ENCODE data around the gene KRT32. TPM values are rescaled to one million over a fixed set of nuclear protein-coding genes. Genes with fewer than 3 reads are reported as not detected.

Gene KRT32
- total and polyA plus RNA-seq, 4 donors: not detected

- no peaks in the 10 kb centered on the region for H3K9me3 ChIP-seq (ENCODE audit: control insufficient read depth, insufficient read depth, low read length)
- H3K4me1 ChIP-seq (ENCODE audit: control insufficient read depth, insufficient read depth, low read length): no peaks in the 10 kb centered on the region
- H3K27ac ChIP-seq (ENCODE audit: low read depth, low read length): no peak overlapping the region
- no peak for DNase-seq (ENCODE audit: low read depth in 4 of 6, low spot score in 6 of 6)
- no peak overlapping the region for H3K4me3 ChIP-seq (ENCODE audit: low read depth, low read length)
- no peaks in the 10 kb centered on the region for H3K36me3 ChIP-seq (ENCODE audit: control insufficient read depth, insufficient read depth, low read length)
- no peaks in the 10 kb centered on the region for H3K27me3 ChIP-seq (ENCODE audit: control insufficient read depth, insufficient read depth, low read length)
- 59% methylated on average over 5 of the region's 7 CpGs for WGBS (ENCODE audit: insufficient coverage)
Measured at GRCh38 chr17:41483991-41484826, 17.0 kb upstream of the KRT32 start.

DNA sequence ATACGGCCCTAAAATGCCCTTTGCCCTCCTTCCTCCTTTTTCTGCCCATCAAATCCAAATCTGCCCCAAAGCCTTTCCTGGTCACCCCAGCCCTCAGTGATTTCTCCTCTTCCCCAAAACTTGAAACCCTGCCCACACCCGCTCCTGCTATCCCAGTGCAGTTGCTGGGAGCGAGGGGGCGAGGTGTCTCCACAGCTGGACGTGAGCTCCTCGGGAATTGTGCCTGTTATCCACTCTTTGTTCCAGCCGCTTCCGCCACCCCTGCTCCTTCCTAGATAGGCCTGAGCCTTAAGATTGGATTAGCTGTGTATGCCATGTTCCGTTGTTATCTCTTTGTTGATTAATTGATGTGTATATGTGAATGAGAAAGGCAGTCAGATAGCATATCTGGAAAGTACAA is 16.3 kb upstream of the KRT32 start:
- H3K27ac ChIP-seq (ENCODE audit: low read depth, low read length): no peak overlapping the region
- no peak for DNase-seq (ENCODE audit: low read depth in 4 of 6, low spot score in 6 of 6)
- H3K36me3 ChIP-seq (ENCODE audit: control insufficient read depth, insufficient read depth, low read length): no peaks in the 10 kb centered on the region
- 71% methylated on average over 6 of the region's 9 CpGs for WGBS (ENCODE audit: insufficient coverage)
- no peaks in the 10 kb centered on the region for H3K27me3 ChIP-seq (ENCODE audit: control insufficient read depth, insufficient read depth, low read length)
- H3K4me1 ChIP-seq (ENCODE audit: control insufficient read depth, insufficient read depth, low read length): no peaks in the 10 kb centered on the region
- no peaks in the 10 kb centered on the region for H3K9me3 ChIP-seq (ENCODE audit: control insufficient read depth, insufficient read depth, low read length)
- H3K4me3 ChIP-seq (ENCODE audit: low read depth, low read length): no peak overlapping the region

- no CpG with 5 or more reads among the region's 2 CpGs for WGBS (ENCODE audit: insufficient coverage)
- no peaks in the 10 kb centered on the region for H3K4me1 ChIP-seq (ENCODE audit: control insufficient read depth, insufficient read depth, low read length)
Measured at GRCh38 chr17:41481036-41481435, 13.8 kb upstream of the KRT32 start, which contains the start of gene KRT35. TSS of gene KRT35 (minus strand) at chr17:41481151. CDS start at chr17:41481097, 54 bp downstream.

GRCh38 chr17:41480581-41480980 is 13.4 kb upstream of the KRT32 start:
- no peaks in the 10 kb centered on the region for H3K4me1 ChIP-seq (ENCODE audit: control insufficient read depth, insufficient read depth, low read length)
- H3K27me3 ChIP-seq (ENCODE audit: control insufficient read depth, insufficient read depth, low read length): no peaks in the 10 kb centered on the region
- H3K9me3 ChIP-seq (ENCODE audit: control insufficient read depth, insufficient read depth, low read length): no peaks in the 10 kb centered on the region
- H3K36me3 ChIP-seq (ENCODE audit: control insufficient read depth, insufficient read depth, low read length): no peaks in the 10 kb centered on the region
- DNase-seq (ENCODE audit: low read depth in 4 of 6, low spot score in 6 of 6): no peak
- H3K4me3 ChIP-seq (ENCODE audit: low read depth, low read length): no peak overlapping the region
- WGBS (ENCODE audit: insufficient coverage): 92% methylated on average over 10 of the region's 10 CpGs
- H3K27ac ChIP-seq (ENCODE audit: low read depth, low read length): no peak overlapping the region

More at GRCh38 chr17:41481036-41481435, 13.8 kb upstream of the KRT32 start, which contains the start of gene KRT35:
- H3K9me3 ChIP-seq (ENCODE audit: control insufficient read depth, insufficient read depth, low read length): no peaks in the 10 kb centered on the region
- H3K27me3 ChIP-seq (ENCODE audit: control insufficient read depth, insufficient read depth, low read length): no peaks in the 10 kb centered on the region
- H3K36me3 ChIP-seq (ENCODE audit: control insufficient read depth, insufficient read depth, low read length): no peaks in the 10 kb centered on the region
- no peak within 1 kb of the TSS for H3K27ac ChIP-seq (ENCODE audit: low read depth, low read length)
- H3K4me3 ChIP-seq (ENCODE audit: low read depth, low read length): no peak within 1 kb of the TSS
- DNase-seq (ENCODE audit: low read depth in 4 of 6, low spot score in 6 of 6): no peak

GRCh38 chr17:41480136-41480535 is 12.9 kb upstream of the KRT32 start:
- no CpG with 5 or more reads among the region's 2 CpGs for WGBS (ENCODE audit: insufficient coverage)
- Histone ChIP-seq H3K4me1 (ENCODE audit: control insufficient read depth, insufficient read depth, low read length) (no peaks in the 10 kb centered on the region), H3K27me3 (ENCODE audit: control insufficient read depth, insufficient read depth, low read length) (no peaks in the 10 kb centered on the region), H3K36me3 (ENCODE audit: control insufficient read depth, insufficient read depth, low read length) (no peaks in the 10 kb centered on the region), H3K27ac (ENCODE audit: low read depth, low read length) (no peak overlapping the region), H3K9me3 (ENCODE audit: control insufficient read depth, insufficient read depth, low read length) (no peaks in the 10 kb centered on the region), H3K4me3 (ENCODE audit: low read depth, low read length) (no peak overlapping the region)
- no peak for DNase-seq (ENCODE audit: low read depth in 4 of 6, low spot score in 6 of 6)

DNA sequence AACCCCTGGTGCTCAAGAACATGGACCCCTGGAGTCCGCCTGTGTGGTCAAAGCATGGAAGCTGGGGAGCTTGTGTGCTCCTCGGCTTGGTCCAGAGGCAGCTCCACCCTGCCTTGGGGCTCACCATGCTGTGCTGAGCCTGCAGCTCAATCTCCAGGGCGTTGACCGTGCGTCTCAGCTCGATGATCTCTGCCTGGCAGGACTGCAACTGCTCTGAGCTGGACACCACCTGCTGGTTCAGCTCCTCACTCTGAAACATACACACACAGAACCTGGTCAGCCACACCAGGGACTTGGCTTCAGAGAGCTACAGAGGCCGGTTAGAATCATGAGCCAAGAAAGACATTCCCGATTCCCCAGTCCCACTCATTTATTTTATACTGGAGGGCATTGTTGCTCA is 11.1 kb upstream of the KRT32 start:
- Histone ChIP-seq H3K9me3 (ENCODE audit: control insufficient read depth, insufficient read depth, low read length) (no peaks in the 10 kb centered on the region), H3K27ac (ENCODE audit: low read depth, low read length) (no peak overlapping the region), H3K4me1 (ENCODE audit: control insufficient read depth, insufficient read depth, low read length) (no peaks in the 10 kb centered on the region), H3K4me3 (ENCODE audit: low read depth, low read length) (no peak overlapping the region), H3K36me3 (ENCODE audit: control insufficient read depth, insufficient read depth, low read length) (no peaks in the 10 kb centered on the region), H3K27me3 (ENCODE audit: control insufficient read depth, insufficient read depth, low read length) (no peaks in the 10 kb centered on the region)
- no peak for DNase-seq (ENCODE audit: low read depth in 4 of 6, low spot score in 6 of 6)
- WGBS (ENCODE audit: insufficient coverage): 85% methylated on average over 6 of the region's 8 CpGs

DNA sequence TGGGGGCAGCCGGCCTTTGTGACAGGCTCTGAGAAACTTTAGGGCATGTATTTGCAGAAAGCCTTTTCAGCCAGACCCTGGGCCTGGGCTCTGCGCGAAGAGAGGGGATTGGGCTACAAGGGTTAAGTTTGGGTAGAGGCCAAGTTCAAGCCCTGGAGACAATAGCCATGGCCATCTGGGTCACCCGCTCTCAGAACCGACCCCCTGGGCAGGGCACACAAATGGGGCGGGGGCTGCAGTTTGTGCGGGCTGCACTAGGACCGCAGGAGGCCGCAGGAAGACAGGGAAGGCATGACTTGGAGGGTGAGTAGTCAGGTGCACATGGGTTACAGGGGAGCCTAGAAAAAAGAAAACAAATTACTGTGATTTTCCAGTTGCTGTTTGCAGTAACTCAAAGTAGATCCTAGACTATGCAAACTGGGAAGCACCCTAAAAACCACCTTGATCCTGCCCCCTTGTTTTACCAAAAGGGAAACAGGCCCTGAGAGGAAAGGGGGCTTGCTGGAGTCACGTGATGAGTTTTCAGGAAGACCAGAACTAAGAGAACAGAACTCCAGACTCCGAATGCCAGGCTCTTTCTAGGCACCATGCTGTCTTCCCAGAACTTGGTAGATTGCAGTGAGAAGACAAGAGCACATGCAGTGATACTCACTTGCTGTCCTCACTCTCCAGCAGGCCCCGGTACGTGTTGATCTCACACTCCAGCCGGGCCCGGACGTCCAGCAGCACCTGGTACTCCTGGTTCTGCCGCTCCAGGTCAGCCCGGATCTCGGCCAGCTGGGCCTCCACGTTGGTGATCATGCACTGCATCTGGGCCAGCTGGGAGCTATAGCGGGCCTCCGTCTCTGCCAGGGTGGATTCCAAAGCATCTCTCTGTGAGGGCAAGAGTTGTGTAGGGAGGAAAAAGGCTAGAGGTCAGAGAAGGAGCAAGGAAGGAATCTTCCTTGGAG is 10.0 kb upstream of the KRT32 start:
- Histone ChIP-seq H3K36me3 (ENCODE audit: control insufficient read depth, insufficient read depth, low read length) (no peaks in the 10 kb centered on the region), H3K4me1 (ENCODE audit: control insufficient read depth, insufficient read depth, low read length) (no peaks in the 10 kb centered on the region), H3K27me3 (ENCODE audit: control insufficient read depth, insufficient read depth, low read length) (no peaks in the 10 kb centered on the region), H3K4me3 (ENCODE audit: low read depth, low read length) (no peak overlapping the region), H3K27ac (ENCODE audit: low read depth, low read length) (no peak overlapping the region), H3K9me3 (ENCODE audit: control insufficient read depth, insufficient read depth, low read length) (no peaks in the 10 kb centered on the region)
- DNase-seq (ENCODE audit: low read depth in 4 of 6, low spot score in 6 of 6): no peak
- WGBS (ENCODE audit: insufficient coverage): 90% methylated on average over 22 of the region's 22 CpGs

GRCh38 chr17:41475421-41475820 is 8.2 kb upstream of the KRT32 start:
- no peak overlapping the region for H3K27ac ChIP-seq (ENCODE audit: low read depth, low read length)
- WGBS (ENCODE audit: insufficient coverage): 96% methylated on average over 3 of the region's 4 CpGs
- DNase-seq (ENCODE audit: low read depth in 4 of 6, low spot score in 6 of 6): no peak
- no peaks in the 10 kb centered on the region for H3K36me3 ChIP-seq (ENCODE audit: control insufficient read depth, insufficient read depth, low read length)
- H3K9me3 ChIP-seq (ENCODE audit: control insufficient read depth, insufficient read depth, low read length): no peaks in the 10 kb centered on the region
- H3K4me1 ChIP-seq (ENCODE audit: control insufficient read depth, insufficient read depth, low read length): no peaks in the 10 kb centered on the region
- no peak overlapping the region for H3K4me3 ChIP-seq (ENCODE audit: low read depth, low read length)
- H3K27me3 ChIP-seq (ENCODE audit: control insufficient read depth, insufficient read depth, low read length): no peaks in the 10 kb centered on the region

DNA sequence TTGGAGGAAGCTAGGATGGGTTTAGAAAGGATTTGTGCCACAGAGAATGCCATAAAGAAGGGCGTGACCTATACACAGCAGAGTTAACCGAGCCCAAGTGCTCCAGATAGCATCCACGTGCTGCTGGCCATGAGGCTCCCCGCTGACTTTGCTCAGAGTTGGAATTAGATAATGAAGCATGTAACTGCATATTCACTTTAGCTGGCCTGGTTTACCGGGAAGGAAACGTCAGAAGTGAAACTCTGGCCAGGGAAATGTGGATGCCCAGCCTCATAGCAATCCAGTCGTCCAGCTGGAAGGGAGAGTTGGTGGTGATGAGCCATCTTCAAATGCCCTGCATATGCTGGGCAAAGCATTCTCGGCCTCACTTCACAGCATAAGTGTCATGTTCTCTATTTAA is 7.7 kb upstream of the KRT32 start:
- Histone ChIP-seq H3K27ac (ENCODE audit: low read depth, low read length) (no peak overlapping the region), H3K27me3 (ENCODE audit: control insufficient read depth, insufficient read depth, low read length) (no peaks in the 10 kb centered on the region), H3K36me3 (ENCODE audit: control insufficient read depth, insufficient read depth, low read length) (no peaks in the 10 kb centered on the region), H3K9me3 (ENCODE audit: control insufficient read depth, insufficient read depth, low read length) (no peaks in the 10 kb centered on the region), H3K4me1 (ENCODE audit: control insufficient read depth, insufficient read depth, low read length) (no peaks in the 10 kb centered on the region), H3K4me3 (ENCODE audit: low read depth, low read length) (no peak overlapping the region)
- WGBS (ENCODE audit: insufficient coverage): 66% methylated on average over 7 of the region's 8 CpGs
- DNase-seq (ENCODE audit: low read depth in 4 of 6, low spot score in 6 of 6): peak in 1 of 6 donors; percentile 5

Data from spinal cord (tissue), 10 donors.